ENCODE data around the gene GRM7. TPM values are rescaled to one million over a fixed set of nuclear protein-coding genes. Genes with fewer than 3 reads are reported as not detected.

GRM7 gene
- total and polyA plus RNA-seq, 4 donors = 0.08 to 0.33 TPM; not detected in 2

DNA sequence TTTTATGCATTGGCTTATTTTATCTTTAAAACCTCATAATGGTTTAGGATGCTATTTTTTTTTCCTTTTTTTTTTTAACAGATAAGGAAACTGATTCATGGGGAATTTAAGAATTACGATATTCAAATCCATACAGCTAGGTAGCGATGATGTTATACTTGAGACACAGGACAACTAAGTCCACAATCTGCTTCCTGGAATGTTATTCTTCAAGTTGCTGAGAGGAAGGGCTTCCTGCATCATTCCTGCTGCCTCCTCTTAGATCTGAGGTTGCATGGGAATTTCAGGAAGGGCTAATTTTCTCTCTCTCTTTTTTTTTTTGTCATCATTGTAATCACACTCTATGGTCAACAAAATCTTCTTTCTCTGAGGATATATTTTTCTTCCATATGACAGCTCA lies 595.5 kb downstream of the GRM7 start:
- no peak for DNase-seq (ENCODE audit: low spot score)

More for the DNA sequence above, 595.5 kb downstream of the GRM7 start:
- H3K9ac ChIP-seq (ENCODE audit: low read depth in 1 of 2, low read length in 2 of 2) = no peak overlapping the region
- no peaks in the 10 kb centered on the region for H3K36me3 ChIP-seq (ENCODE audit: control insufficient read depth in 4 of 4, insufficient read depth in 3 of 4, low read depth in 1 of 4, low read length in 3 of 4)
- no peak overlapping the region for H3K4me3 ChIP-seq (ENCODE audit: low read depth in 1 of 3, low read length in 3 of 3)
- WGBS = 89% methylated on average over 2 of the region's 2 CpGs
- TF ChIP-seq HNF4G (IDR thresholded peaks at IDR 0.05) (no peak), YY1 (IDR thresholded peaks at IDR 0.05) (no peak), JUND (IDR thresholded peaks at IDR 0.05) (no peak), GABPA (IDR thresholded peaks at IDR 0.05 in 1 of 2, conservative IDR thresholded peaks at IDR 0.05 in 1 of 2) (no peak), RXRA (IDR thresholded peaks at IDR 0.05) (no peak), TAF1 (conservative IDR thresholded peaks at IDR 0.05) (no peak), EGR1 (IDR thresholded peaks at IDR 0.05; ENCODE audit: low read depth in 2 of 2) (no peak), MAX (IDR thresholded peaks at IDR 0.05) (no peak), REST (IDR thresholded peaks at IDR 0.05) (no peak)
- TF ChIP-seq, protein P1, sequence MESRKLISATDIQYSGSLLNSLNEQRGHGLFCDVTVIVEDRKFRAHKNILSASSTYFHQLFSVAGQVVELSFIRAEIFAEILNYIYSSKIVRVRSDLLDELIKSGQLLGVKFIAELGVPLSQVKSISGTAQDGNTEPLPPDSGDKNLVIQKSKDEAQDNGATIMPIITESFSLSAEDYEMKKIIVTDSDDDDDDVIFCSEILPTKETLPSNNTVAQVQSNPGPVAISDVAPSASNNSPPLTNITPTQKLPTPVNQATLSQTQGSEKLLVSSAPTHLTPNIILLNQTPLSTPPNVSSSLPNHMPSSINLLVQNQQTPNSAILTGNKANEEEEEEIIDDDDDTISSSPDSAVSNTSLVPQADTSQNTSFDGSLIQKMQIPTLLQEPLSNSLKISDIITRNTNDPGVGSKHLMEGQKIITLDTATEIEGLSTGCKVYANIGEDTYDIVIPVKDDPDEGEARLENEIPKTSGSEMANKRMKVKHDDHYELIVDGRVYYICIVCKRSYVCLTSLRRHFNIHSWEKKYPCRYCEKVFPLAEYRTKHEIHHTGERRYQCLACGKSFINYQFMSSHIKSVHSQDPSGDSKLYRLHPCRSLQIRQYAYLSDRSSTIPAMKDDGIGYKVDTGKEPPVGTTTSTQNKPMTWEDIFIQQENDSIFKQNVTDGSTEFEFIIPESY (IDR thresholded peaks at IDR 0.05) = no peak
- TF ChIP-seq, protein P2, sequence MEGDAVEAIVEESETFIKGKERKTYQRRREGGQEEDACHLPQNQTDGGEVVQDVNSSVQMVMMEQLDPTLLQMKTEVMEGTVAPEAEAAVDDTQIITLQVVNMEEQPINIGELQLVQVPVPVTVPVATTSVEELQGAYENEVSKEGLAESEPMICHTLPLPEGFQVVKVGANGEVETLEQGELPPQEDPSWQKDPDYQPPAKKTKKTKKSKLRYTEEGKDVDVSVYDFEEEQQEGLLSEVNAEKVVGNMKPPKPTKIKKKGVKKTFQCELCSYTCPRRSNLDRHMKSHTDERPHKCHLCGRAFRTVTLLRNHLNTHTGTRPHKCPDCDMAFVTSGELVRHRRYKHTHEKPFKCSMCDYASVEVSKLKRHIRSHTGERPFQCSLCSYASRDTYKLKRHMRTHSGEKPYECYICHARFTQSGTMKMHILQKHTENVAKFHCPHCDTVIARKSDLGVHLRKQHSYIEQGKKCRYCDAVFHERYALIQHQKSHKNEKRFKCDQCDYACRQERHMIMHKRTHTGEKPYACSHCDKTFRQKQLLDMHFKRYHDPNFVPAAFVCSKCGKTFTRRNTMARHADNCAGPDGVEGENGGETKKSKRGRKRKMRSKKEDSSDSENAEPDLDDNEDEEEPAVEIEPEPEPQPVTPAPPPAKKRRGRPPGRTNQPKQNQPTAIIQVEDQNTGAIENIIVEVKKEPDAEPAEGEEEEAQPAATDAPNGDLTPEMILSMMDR (IDR thresholded peaks at IDR 0.05; ENCODE audit: low read depth, low read length, missing input control) = no peak
- no peaks in the 10 kb centered on the region for H3K27me3 ChIP-seq (ENCODE audit: control insufficient read depth in 4 of 4, insufficient read depth in 4 of 4, low read length in 3 of 4)
- no peak overlapping the region for H3K27ac ChIP-seq (ENCODE audit: low read depth in 1 of 2, low read length in 2 of 2)
- H3K9me3 ChIP-seq (ENCODE audit: control insufficient read depth in 4 of 4, low read length in 3 of 4) = no peaks in the 10 kb centered on the region
- H3K4me1 ChIP-seq (ENCODE audit: control insufficient read depth in 4 of 4, insufficient read depth in 4 of 4, low read length in 3 of 4) = no peaks in the 10 kb centered on the region

Measured in liver (tissue), 9 donors.